Pulmonary artery endothelial cell (primary cell): Measurements from ENCODE around the gene SH3RF1. TPM values are rescaled to one million over a fixed set of nuclear protein-coding genes. Genes with fewer than 3 reads are reported as not detected.
A peak's percentile ranks its signal among the peaks of the same experiment; 100 is the strongest.

Experiments
- DNase-seq: peaks from one replicate; pipeline ENCODE4 v3.0.0-alpha.2; 2011; ENCODE audit warnings: low read depth, low spot score
- total RNA-seq: library from RNA; depleted of rRNA; stranded (reverse); fragments of >200 nt; gene quantifications from 2 replicates; pipeline ENCODE4 v1.2.3, GENCODE V29; 2014

The SH3RF1 gene
- total RNA-seq, 1 donor from 2014 or later: 18.4 TPM

DNA sequence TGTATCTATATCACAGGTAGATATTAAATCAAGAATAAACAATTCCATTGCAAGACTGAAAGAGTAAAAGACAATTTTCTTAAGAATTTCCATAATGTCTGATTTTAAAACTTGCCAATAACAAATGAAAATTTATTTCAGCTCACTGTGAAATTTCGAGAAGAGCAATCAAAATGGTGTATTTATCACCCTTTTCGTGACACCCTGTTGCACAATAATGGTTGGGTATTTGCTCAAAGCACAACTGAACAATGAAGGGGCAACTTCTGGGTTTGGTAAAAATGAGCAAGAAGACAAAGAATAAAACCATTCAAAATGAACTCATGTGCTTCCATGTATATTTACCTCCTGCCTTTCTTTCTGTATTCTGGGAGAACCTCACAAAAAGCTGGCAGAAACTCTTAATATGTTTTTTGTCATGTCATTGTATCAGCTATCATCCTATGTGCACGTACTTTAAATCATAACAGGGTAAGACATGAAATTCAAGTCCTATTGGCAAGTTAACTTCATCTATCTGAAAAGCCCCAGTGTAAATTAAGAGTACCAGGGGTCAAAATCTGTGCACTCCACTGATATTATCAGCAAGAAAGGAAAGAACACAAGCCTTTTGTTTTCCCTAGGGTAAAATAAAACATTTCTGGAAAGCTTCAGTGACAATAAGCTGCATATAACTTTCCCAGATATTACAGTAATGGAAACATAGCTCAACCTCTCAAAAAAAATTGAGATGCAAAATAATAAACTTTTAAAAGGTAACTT lies 133.8 kb downstream of the SH3RF1 start:
- DNase-seq: no peak

GRCh38 chr4:169136330-169136729 lies 134.4 kb downstream of the SH3RF1 start:
- DNase-seq: no peak

GRCh38 chr4:169135776-169136175 lies 135.0 kb downstream of the SH3RF1 start:
- no peak for DNase-seq

DNA sequence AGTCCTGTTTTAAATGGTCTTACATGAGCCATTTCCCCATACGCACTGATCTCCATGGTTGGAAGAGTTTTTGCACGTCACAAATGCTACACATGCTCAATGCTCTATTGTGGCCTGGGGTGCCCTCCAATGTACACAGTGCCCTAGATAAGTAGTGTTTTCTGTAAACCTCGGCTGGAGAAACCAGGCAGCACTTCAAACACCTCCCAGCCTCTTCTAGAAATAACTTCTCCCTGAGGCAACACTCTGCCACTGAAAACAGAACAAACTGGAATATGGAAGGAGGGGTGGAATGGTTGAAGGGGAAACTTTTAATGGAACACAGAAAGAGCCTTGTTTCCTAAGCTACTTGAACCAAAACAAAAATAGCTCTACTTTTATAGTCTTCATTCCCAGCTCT lies 136.8 kb downstream of the SH3RF1 start:
- DNase-seq: no peak

DNA sequence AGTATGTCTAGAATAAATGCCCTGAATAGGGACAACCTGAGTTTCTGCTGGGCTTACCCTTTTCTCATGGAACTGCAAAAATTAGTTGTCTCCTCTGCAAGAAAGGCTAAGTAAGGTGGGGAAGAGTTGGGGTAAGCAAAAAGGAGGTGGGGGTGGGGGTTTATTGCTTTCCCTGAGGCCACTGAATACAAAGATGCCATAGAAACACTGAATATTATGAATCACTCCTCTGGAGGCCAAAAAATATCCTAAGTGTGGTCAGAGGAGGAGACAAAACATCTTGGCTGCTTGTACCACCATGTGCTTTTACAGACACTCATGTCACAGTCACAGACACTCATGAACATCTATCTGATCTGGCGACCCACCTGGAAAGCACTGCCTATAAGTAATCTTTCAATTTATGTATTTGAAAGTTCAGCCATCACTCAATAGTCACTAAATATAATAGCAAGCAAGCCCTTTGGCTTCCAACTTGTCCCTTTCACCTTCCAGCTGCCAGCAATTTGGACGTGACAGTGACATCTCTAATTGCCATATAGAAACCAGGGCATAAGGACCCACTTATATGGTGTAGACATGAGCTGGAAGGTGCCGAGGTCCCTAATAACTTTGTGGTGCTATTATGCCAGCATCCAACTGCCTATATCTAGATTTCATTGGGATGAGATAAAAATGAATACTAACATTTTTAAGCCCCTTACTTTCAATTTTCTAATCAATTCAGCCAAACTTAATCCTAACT lies 138.0 kb downstream of the SH3RF1 start:
- DNase-seq: no peak

GRCh38 chr4:169131556-169132208 lies 139.1 kb downstream of the SH3RF1 start:
- DNase-seq: no peak

DNA sequence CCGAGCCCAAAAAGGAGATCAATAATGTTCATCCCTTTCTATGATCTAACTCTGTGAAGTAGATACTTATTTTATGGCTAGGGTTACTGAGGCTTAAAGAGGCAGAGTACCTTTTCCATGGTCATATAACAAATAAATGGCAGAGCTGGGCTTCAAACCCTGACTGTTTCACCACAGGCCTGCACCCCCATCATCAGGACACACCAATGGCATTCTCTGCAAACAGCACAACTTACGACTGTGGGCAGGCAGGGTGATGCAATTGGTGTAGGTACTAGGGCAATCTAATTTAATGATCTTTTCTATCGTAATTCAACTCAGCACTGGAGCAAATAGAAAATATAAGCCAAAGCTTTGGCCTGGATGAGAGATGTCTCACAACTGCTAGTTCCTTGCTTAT lies 141.9 kb downstream of the SH3RF1 start:
- DNase-seq: no peak

GRCh38 chr4:169127314-169127713 lies 143.4 kb downstream of the SH3RF1 start:
- DNase-seq: no peak

DNA sequence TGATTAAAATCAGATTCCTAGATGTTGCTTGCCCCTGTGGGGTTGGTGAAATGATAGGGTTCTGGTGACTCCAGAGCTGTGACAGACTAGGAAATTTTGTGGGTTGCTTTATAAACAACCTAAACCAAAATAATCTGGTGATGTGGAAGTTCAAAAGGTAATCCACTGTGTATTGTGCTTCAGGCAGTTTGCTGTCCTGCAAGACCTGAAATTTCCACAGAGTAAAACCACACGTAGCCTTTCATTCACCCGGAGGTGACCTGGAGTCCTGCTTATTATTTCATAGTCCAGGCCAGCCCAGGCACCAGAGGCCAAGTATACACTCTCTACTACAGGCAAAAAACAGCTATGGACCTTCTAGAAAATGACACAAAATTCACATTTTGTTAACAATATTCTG lies 146.1 kb downstream of the SH3RF1 start:
- no peak for DNase-seq

DNA sequence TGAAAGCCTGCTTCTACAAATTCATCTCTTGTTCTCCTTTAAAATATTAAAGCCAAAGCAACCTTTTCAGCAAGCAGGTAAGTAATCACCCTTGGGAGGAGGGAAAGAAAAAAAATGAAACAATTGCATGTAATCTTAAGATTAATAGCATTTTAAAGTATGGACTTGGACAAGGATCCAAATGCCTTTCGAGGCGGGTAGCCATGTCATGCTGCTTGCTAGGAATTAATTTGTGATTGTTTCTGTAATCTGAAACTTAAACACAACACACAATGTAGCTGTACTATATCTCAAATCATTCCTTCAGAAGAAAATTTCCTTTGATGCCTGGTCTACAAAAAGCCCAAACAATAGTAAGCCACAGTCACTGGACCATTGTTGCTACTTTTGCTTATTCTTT lies 148.3 kb downstream of the SH3RF1 start:
- DNase-seq: no peak

GRCh38 chr4:169121861-169122382 lies 148.8 kb downstream of the SH3RF1 start:
- no peak for DNase-seq

GRCh38 chr4:169120624-169121023 lies 150.1 kb downstream of the SH3RF1 start:
- DNase-seq: no peak

- no peak for DNase-seq
These were observed 151.2 kb downstream of the SH3RF1 start for GRCh38 chr4:169119536-169119935.

GRCh38 chr4:169117591-169118081 lies 153.1 kb downstream of the SH3RF1 start:
- DNase-seq: no peak

DNA sequence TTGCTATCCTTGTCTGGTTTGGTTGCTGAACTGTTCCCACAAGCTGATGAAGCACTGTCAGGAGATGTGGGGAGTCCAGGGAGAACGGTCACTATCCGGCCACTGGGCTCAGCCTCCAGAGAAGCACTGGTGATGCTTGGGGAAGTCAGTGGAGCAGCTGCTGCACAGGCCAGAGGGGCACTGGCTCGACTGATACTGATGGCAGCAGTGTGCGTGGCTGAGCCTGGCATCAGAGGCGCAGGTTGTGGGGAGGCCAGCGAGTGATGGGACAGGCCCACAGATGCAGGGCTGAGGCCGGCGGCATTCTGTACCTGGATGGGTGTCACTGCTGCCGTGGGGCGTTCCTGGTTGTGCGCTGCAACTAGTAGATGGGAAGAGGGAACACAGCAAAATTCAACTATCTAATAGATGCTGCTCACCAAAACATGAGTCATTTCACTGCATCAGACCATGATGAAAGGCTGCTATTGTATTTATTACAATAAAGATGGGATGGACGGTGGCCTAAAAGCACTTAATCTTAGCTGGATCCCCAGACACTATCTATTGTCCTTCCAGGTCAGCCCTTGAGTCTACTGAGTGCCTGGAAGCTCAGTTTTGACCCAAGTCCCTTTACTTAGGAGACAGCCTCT lies 154.4 kb downstream of the SH3RF1 start:
- DNase-seq: no peak

DNA sequence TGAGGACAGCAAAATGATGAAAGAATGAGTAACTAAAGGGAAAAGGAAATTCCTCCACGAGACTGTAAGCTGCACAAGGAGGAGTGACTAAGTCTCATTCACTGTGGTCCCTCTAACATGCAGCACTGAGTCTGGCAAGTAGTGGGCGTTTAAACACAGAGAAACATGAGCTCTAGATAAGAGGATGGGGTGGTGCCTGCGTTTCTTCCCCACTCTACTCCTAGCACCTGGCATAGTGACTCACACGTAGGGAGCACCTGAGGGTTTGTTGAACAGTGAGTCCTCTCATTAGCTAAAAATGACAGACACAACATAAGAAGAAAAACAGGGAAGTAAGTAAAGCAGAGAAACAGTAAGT lies 154.9 kb downstream of the SH3RF1 start:
- peak; percentile 89 for DNase-seq

- DNase-seq: no peak
These were observed 155.4 kb downstream of the SH3RF1 start for GRCh38 chr4:169115144-169115896.

DNA sequence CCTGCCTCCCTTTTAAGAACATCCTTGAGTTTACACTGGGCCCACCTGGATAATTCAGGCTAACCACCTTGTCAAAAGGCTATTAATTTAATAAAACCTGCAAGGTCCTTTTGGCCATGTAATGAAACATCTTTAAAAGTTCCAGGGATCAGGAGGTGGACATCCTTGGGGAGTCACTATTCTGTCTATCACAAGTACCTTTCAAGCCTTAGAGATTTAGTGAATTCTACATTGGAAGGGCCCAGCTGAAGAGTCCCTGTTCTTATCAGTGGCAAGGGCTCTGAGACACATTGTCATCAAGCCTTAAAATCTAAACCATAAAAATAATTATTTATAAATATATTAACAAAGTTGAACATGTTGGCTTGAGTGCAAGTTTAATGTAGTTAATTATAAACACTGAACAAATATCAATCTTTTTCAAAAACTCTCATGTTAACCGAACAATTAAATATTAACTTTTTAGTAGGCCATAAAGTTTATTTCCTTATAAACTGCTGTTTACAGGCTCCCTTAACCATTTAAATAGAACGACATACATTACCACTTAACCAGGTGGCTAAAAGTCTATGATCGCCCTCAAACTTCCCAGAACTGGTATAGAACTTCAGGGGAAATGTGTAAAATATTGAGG lies 156.3 kb downstream of the SH3RF1 start:
- DNase-seq: no peak

- DNase-seq: no peak
These were observed 160.1 kb downstream of the SH3RF1 start for GRCh38 chr4:169110633-169111032.

DNA sequence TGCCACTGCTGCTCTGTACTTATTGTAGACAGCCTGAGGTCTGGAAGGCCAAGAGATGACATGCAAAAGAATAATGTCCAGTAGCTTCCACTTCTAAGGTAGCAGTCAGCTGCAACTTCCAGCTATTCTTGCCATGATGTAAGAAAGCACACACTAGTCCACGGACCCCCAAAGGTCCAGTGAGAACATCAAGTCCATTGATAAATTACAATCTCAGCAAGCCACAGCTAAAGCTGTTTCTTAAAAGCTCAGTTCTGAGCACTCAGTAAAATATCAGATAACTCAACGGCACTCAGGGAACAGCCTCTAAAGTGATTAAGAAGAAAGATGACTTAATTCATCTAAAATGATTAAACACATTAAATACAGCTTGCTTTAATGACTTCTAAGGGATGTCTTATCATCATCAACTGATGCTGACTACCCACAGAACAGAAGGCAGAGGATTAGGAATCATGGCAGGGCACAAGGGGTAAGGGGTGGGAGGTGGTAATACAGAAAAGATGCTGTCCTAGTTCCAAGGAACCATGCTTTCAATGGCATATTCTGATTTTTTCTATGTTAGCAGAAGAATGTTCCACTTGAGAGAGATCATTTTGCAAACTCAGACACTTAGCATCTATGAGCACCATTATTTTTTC lies 161.6 kb downstream of the SH3RF1 start:
- no peak for DNase-seq
